Choroid plexus epithelial cell (primary cell): ENCODE results near the gene INTU.
A peak's percentile ranks its signal among the peaks of the same experiment; 100 is the strongest.
"Not testable (repeated sequence)": the region's sequence is repeated elsewhere in the genome, so short reads cannot be mapped to it uniquely, and the experiment has no call there.

ENCODE experiments used
- DNase-seq: peaks from one replicate; pipeline ENCODE4 v3.0.0-alpha.2; 2010; ENCODE audit warnings: low read depth
- H3K4me3 ChIP-seq: 2 replicates; pipeline ENCODE4 v1.5.1; 2011; ENCODE audit warnings: low read depth, mild to moderate bottlenecking, control low read depth, low read length, moderate library complexity
- TF ChIP-seq, protein P1 (sequence below): conservative IDR thresholded peaks from 2 replicates; pipeline ENCODE4 v1.5.1; 2011; ENCODE audit warnings: low read depth, mild to moderate bottlenecking, control low read depth, inconsistent platforms, low read length, moderate library complexity

INTU gene

DNA sequence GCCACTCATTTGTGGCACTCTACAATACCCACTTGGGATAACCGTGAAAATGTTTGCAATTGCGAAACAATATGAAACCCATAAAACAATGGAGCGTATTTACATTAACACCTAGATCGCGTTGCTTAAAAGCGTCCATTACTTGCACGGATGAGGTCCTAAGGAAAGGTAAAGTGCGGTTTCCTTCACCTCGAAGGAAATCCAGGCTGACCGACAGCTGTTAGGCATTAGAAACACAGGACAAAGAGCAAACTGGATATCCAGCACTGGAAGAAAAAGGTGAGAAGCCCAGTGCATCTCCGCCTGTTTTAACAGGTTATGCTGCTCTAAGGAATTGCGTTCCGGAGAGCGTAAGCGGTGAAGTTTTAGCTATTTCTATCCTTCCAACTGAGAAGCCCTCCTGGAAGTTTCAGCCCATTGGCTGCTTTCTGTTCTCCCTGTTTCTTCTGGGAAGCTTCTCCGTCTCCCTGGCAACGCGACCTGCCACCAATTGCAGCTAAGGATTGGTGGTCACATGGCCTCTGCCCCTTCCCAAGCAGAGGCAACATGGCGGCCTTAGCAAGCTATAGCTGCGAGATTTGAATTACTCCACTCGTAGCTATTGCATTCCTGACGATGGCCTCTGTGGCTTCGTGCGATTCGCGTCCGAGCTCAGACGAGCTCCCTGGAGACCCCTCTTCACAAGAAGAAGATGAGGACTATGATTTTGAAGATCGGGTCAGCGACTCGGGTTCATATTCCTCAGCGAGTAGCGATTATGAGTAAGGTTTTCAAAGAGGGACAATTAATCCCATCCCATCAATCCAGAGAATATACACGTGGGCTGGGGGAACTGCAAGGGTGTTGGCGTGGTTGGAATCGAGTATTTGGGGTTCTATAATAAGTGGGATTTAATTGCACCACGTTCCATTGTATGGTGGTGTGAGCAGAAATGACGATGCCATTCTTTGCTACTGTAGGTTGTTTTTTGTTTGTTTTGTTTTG lies at the start of gene INTU:
INTU (plus strand) TSS at position 538 of the 984 bp plus-strand sequence; CDS start at position 616, 78 bp downstream.
- peak within 1 kb of the TSS; percentile 72 for H3K4me3 ChIP-seq
- TF ChIP-seq, protein P1, sequence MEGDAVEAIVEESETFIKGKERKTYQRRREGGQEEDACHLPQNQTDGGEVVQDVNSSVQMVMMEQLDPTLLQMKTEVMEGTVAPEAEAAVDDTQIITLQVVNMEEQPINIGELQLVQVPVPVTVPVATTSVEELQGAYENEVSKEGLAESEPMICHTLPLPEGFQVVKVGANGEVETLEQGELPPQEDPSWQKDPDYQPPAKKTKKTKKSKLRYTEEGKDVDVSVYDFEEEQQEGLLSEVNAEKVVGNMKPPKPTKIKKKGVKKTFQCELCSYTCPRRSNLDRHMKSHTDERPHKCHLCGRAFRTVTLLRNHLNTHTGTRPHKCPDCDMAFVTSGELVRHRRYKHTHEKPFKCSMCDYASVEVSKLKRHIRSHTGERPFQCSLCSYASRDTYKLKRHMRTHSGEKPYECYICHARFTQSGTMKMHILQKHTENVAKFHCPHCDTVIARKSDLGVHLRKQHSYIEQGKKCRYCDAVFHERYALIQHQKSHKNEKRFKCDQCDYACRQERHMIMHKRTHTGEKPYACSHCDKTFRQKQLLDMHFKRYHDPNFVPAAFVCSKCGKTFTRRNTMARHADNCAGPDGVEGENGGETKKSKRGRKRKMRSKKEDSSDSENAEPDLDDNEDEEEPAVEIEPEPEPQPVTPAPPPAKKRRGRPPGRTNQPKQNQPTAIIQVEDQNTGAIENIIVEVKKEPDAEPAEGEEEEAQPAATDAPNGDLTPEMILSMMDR: no peak
- peak; percentile 99 for DNase-seq

DNA sequence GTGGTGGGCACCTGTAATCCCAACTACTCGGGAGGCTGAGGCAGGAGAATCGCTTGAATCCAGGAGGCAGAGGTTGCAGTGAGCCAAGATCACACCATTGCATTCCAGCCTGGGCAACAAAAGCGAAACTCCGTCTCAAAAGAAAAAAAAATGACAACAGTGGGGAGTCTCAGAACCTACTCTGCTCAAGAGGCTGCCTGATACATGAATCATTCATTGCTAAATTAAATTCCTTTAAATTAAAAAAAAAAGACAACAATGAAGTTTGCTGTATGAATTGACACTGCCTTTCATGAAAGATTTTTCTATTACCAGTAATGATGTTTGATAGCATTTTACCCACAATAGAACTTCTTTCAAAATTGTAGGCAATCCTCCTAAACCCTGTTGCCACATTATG lies 46.3 kb upstream of the INTU start:
- H3K4me3 ChIP-seq: not testable (repeated sequence)
- peak; percentile 43 for DNase-seq

DNA sequence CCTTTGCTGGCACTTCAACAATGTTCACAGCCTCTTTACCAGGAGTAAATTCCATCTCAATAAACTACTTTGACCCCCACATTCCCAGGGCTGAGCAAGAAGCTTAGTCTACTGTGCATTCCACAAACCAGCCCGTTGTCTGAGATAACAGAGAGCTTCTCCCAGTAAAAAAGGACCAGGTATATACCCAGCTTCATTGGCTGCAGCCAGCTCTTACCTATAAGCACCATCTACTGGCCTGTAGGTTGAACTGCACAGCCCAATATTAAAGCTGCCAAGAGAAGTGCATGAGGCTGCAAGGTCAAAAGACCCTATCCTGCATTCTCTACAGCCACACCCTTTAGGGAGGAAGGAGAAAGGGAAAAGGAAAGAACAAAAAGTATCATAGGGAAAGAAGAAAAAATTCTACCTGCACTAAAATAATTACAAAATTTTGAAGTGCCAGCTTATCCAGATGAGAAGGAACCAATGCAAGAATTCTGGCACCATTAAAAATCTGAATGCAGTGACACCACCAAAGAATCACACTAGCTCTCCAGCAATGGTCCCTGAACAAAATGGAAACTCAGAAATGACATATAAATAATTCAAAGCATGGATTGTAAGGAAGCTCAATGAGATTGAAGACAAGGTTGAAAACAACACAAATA lies 45.7 kb upstream of the INTU start:
- TF ChIP-seq, protein P1: peak; percentile 89
- H3K4me3 ChIP-seq: no peak overlapping the region
- peak; percentile 74 for DNase-seq

DNA sequence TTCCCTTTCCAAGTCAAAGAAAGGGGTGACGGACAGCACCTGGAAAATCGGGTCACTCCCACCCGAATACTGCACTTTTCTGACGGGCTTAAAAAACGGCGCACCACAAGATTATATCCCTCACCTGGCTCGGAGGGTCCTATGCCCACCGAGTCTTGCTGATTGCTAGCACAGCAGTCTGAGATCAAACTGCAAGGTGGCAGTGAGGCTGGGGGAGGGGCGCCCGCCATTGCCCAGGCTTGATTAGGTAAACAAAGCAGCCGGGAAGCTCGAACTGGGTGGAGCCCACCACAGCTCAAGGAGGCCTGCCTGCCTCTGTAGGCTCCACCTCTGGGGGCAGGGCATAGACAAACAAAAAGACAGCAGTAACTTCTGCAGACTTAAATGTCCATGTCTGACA lies 43.6 kb upstream of the INTU start:
- H3K4me3 ChIP-seq, DNase-seq: not testable (repeated sequence)

DNA sequence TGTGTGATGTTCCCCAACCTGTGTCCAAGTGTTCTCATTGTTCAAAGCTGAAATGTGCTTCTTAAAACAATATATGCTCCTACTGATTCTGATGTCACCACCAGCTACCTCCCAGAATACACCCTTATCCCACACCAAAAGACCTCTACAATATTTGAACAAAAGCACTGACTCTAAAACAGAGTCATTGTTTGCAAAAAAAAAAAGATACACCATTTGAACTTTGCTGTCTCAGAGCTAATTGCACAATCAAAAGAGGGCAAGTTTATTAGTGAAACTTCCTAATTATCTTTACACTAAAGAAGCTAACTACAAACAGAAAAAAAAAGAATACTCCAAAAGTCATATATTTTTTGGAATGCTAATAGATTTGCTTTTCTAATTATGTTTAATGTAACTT lies 34.1 kb upstream of the INTU start:
- DNase-seq: no peak
- H3K4me3 ChIP-seq: no peak overlapping the region
- TF ChIP-seq, protein P1: no peak

DNA sequence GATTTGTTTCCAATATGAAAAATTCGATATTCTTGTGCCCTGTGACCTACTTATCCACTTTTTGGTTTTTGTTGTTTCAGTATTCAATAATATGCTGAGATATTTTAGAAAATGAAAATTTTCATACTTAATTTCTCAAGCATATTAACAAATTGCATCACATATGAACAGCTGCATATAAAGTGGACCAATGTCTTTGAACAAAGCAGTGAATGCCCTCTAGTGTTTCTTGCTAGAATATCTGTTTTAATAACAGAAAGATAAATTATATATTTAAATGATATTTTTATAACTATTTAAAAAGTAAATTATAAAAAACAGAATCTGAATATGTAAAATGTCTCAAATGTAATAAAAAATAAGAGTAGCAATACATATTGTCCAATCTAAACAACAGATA lies 31.7 kb upstream of the INTU start:
- TF ChIP-seq, protein P1: peak; percentile 52
- no peak overlapping the region for H3K4me3 ChIP-seq
- peak; percentile 69 for DNase-seq

DNA sequence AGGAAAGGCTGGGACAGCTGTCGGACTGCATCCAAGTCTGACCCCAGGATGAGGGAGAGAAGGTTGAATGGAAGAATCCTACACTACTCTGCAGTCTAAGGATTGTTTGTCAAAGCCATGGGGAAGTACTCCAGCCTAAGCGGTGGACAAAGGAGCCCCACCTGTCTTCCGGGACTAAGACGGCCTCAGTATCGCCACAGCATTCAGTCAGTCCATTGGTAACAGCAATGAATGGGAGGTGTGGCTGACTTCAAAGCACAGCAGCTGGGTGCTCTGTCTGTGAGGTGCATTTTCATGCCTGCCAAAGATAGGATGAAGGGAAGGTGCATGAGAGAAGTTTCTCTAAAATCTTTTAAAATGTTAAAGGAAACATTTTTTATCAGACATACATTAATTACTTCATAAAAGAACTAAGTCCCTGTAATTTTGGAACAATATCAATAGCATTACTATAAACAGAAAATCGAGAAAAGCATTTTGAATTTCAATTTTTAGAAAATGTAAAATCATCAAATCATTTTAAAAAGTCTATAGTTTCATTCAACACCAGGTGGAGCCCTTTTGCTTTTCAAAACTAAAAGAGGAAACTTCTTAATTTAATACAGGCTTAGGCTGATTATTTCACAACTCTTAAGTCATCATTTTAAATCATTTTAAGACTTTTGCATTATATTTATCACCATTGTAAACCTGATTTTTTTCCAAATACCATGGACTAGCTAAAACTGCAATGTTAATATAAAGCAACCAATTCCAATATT lies 27.6 kb upstream of the INTU start:
- no peak overlapping the region for H3K4me3 ChIP-seq
- peak; percentile 65 for DNase-seq
- TF ChIP-seq, protein P1: peak; percentile 54
